ENCODE results near the gene CLEC17A. TPM values are rescaled to one million over a fixed set of nuclear protein-coding genes. Genes with fewer than 3 reads are reported as not detected.
"Not testable (repeated sequence)": the region's sequence is repeated elsewhere in the genome, so short reads cannot be mapped to it uniquely, and the experiment has no call there.

The CLEC17A gene
- total and polyA plus RNA-seq, 2 of the 8 experiments (the other 6 are each of a cell fraction or from before 2014, with no cell fraction given) = not detected

GRCh38 chr19:14541979-14542378 is 40.9 kb upstream of the CLEC17A start:
- H2BK12ac ChIP-seq (ENCODE audit: low read depth, low read length); H3K14ac ChIP-seq (ENCODE audit: insufficient read length); H3K9ac ChIP-seq (replicated peaks in 1 of 4; ENCODE audit: extremely low read depth in 1 of 4, low read depth in 3 of 4, low read length in 3 of 4); POLR2A ChIA-PET (ENCODE audit: partially characterized antibody); H3K4me1 ChIP-seq (replicated peaks in 1 of 4; ENCODE audit: control insufficient read depth in 3 of 4, insufficient read depth in 4 of 4, low read length in 3 of 4); H4K5ac ChIP-seq (ENCODE audit: insufficient read length, low read depth, low read length); H3K27me3 ChIP-seq (replicated peaks in 1 of 4; ENCODE audit: control insufficient read depth in 3 of 4, extremely low read depth in 1 of 4, insufficient read depth in 3 of 4, low read length in 3 of 4); DNase-seq (ENCODE audit: low read depth in 1 of 2, low spot score in 2 of 2); H3K4me3 ChIP-seq (ENCODE audit: extremely low read depth in 1 of 4, insufficient read depth in 2 of 4, low read depth in 3 of 4, low read length in 4 of 4); H3K9me3 ChIP-seq (ENCODE audit: insufficient read depth in 2 of 2, low read depth in 1 of 2, low read length in 1 of 2); H2BK120ac ChIP-seq (replicated peaks; ENCODE audit: low read depth, low read length); H3K56ac ChIP-seq (replicated peaks; ENCODE audit: insufficient read length, low read depth, low read length); H2BK15ac ChIP-seq (ENCODE audit: low read length); H3K27ac ChIP-seq (ENCODE audit: low read depth, low read length); H3K18ac ChIP-seq (ENCODE audit: extremely low read depth, low read length); H3K36me3 ChIP-seq (ENCODE audit: control insufficient read depth in 2 of 4, insufficient read depth in 4 of 4, low read length in 3 of 4); H4K8ac ChIP-seq (ENCODE audit: extremely low read depth, insufficient read depth, low read length); FAIRE-seq; H3K4ac ChIP-seq (replicated peaks; ENCODE audit: insufficient read length, low read depth, low read length); H2BK5ac ChIP-seq (ENCODE audit: low read depth, low read length); H2BK20ac ChIP-seq (ENCODE audit: low read length); H3K4me2 ChIP-seq (ENCODE audit: insufficient read depth in 1 of 2, low read depth in 2 of 2, low read length in 2 of 2); H4K91ac ChIP-seq (replicated peaks; ENCODE audit: insufficient read length, low read length); H3K23me2 ChIP-seq (ENCODE audit: low read depth, low read length); H3K23ac ChIP-seq (ENCODE audit: insufficient read length); H2AFZ ChIP-seq (ENCODE audit: low read length); H2AK5ac ChIP-seq (ENCODE audit: low read depth, low read length): not testable (repeated sequence)
- H4K20me1 ChIP-seq (replicated peaks in 1 of 2; ENCODE audit: control insufficient read depth in 1 of 2, insufficient read depth in 2 of 2, low read length in 2 of 2) = peaks cover 8 to 25% of the 10 kb centered on the region in 2 experiments
- 82% methylated on average over 5 of the region's 5 CpGs; no CpG with 5 or more reads in 1 of the 2 experiments for WGBS, 2 experiments (ENCODE audit: extremely low coverage in 1 of 2, insufficient coverage in 1 of 2, insufficient read length in 1 of 2, insufficient replicate concordance in 2 of 2, low coverage in 1 of 2, low lambda C conversion rate in 2 of 2, missing lambda C conversion rate in 1 of 2)
- CTCF ChIA-PET (ENCODE audit: partially characterized antibody) = interaction anchor here (0.6 to 1.0 kb wide), 2 partner anchors 37 to 61 kb away, joined by 3 to 4 read pairs; no protein-coding TSS in a partner anchor
- peaks cover 0 to 41% of the 10 kb centered on the region in 2 experiments; a peak in 2 of 4 replicates for H3K79me2 ChIP-seq (ENCODE audit: control insufficient read depth in 1 of 2, insufficient read depth in 2 of 2, low read length in 2 of 2)
- H3K79me1 ChIP-seq (ENCODE audit: low read depth, low read length) = peaks cover 30% of the 10 kb centered on the region
